Uterus (tissue), 2 donors: ENCODE data around the gene TAS2R13.

ENCODE experiments used
- CTCF ChIP-seq, 4 experiments: fragments of 200-600 bp in 2 of 4; fragments of 450-650 bp in 2 of 4; sonication (generic) in 2 of 4; IDR thresholded peaks; one replicate each; pipeline ENCODE4 v1.5.1; 2016 to 2019; ENCODE audit warnings: antibody characterized with exemption in 4 of 4, mild to moderate bottlenecking in 2 of 4, moderate library complexity in 1 of 4
- POLR2A ChIP-seq, 2 donors: fragments of 450-650 bp; IDR thresholded peaks; one replicate each; pipeline ENCODE4 v1.6.1; 2016; ENCODE audit warnings: antibody characterized with exemption in 2 of 2, mild to moderate bottlenecking in 1 of 2, moderate library complexity in 1 of 2

- TF ChIP-seq CTCF (IDR thresholded peaks at IDR 0.05), result no peak
- TF ChIP-seq POLR2A (IDR thresholded peaks at IDR 0.05), result no peak
Observed at GRCh38 chr12:10889226-10889625, 20.1 kb downstream of the TAS2R13 start.
